RWPE2 (cell line): Measurements from ENCODE around the gene COG4.
"Not testable (repeated sequence)": the region's sequence is repeated elsewhere in the genome, so short reads cannot be mapped to it uniquely, and the experiment has no call there.

ENCODE experiments used
- ATAC-seq: fragments of 200-7000 bp; cut with Tn5 transposase; 3 replicates; pipeline ENCODE4 v1.9.1; 2021; ENCODE audit warnings: low read depth
- DNase-seq: peaks from one replicate; pipeline ENCODE4 v3.0.0-alpha.2; 2020; ENCODE audit warnings: low spot score
- H3K27ac ChIP-seq: fragments of 450-650 bp; 2 replicates; pipeline ENCODE4 v1.5.1; 2017; ENCODE audit warnings: mild to moderate bottlenecking; ENCODE audit not compliant: poor library complexity, severe bottlenecking
- H3K27me3 ChIP-seq: fragments of 250-450 bp; sonication (Bioruptor Pico); 2 replicates; pipeline ENCODE4 v1.5.1; 2021; ENCODE audit warnings: mild to moderate bottlenecking, moderate library complexity; ENCODE audit not compliant: insufficient read depth, poor library complexity, severe bottlenecking
- H3K36me3 ChIP-seq: fragments of 250-450 bp; sonication (Bioruptor Pico); 2 replicates; pipeline ENCODE4 v1.5.1; 2020; ENCODE audit warnings: low read depth, mild to moderate bottlenecking, moderate library complexity
- H3K4me1 ChIP-seq: fragments of 250-450 bp; sonication (Bioruptor Pico); 2 replicates; pipeline ENCODE4 v1.5.1; 2021; ENCODE audit warnings: mild to moderate bottlenecking, moderate library complexity; ENCODE audit not compliant: insufficient read depth, poor library complexity, severe bottlenecking
- H3K4me3 ChIP-seq: fragments of 250-450 bp; sonication (Bioruptor Pico); 2 replicates; pipeline ENCODE4 v1.5.1; 2021; ENCODE audit warnings: mild to moderate bottlenecking, moderate library complexity; ENCODE audit not compliant: severe bottlenecking
- H3K9me3 ChIP-seq: fragments of 250-450 bp; sonication (Bioruptor Pico); 2 replicates; pipeline ENCODE4 v1.5.1; 2021; ENCODE audit warnings: mild to moderate bottlenecking, moderate library complexity; ENCODE audit not compliant: severe bottlenecking
- CTCF ChIP-seq: fragments of 450-650 bp; IDR thresholded peaks from one replicate; pipeline ENCODE4 v1.5.1; 2017; ENCODE audit warnings: mild to moderate bottlenecking, moderate library complexity; ENCODE audit not compliant: poor library complexity, severe bottlenecking

Gene COG4

GRCh38 chr16:70529051-70529777, 5.9 kb upstream of the COG4 start:
- Histone ChIP-seq H3K27me3 (no peaks in the 10 kb centered on the region), H3K9me3 (no peaks in the 10 kb centered on the region), H3K27ac (peak overlapping the region; percentile 2), H3K36me3 (peaks cover 93% of the 10 kb centered on the region), H3K4me1 (peaks cover 18% of the 10 kb centered on the region), H3K4me3 (no peak overlapping the region)
- peak; percentile 78 for TF ChIP-seq CTCF
- DNase-seq (no peak), ATAC-seq (peak; percentile 63)

- no peak for TF ChIP-seq CTCF
- Histone ChIP-seq H3K36me3 (peaks cover 76% of the 10 kb centered on the region), H3K27me3 (no peaks in the 10 kb centered on the region), H3K4me1 (peaks cover 18% of the 10 kb centered on the region), H3K27ac (no peak overlapping the region), H3K9me3 (no peaks in the 10 kb centered on the region), H3K4me3 (no peak overlapping the region)
- DNase-seq, result no peak
- no peak for ATAC-seq
Observed at GRCh38 chr16:70527315-70527996, 4.1 kb upstream of the COG4 start.

- Histone ChIP-seq H3K4me1 (peaks cover 18% of the 10 kb centered on the region), H3K27ac (no peak overlapping the region), H3K36me3 (peaks cover 65% of the 10 kb centered on the region), H3K27me3 (no peaks in the 10 kb centered on the region), H3K9me3 (no peaks in the 10 kb centered on the region), H3K4me3 (no peak overlapping the region)
- TF ChIP-seq CTCF, result no peak
- no peak for DNase-seq
- ATAC-seq, result no peak
Observed at GRCh38 chr16:70526403-70526802, 3.0 kb upstream of the COG4 start.

- H3K27me3 ChIP-seq, DNase-seq, H3K9me3 ChIP-seq: not testable (repeated sequence)
- H3K4me3 ChIP-seq, result peak overlapping the region; percentile 85
- 0 out of 3 replicates have a peak, but pooled peaks have one; percentile 6 for ATAC-seq
- H3K27ac ChIP-seq, result peak overlapping the region; percentile 68
- H3K4me1 ChIP-seq, result peaks cover 22% of the 10 kb centered on the region
- peaks cover 45% of the 10 kb centered on the region for H3K36me3 ChIP-seq
Observed at GRCh38 chr16:70524399-70524825, 1.1 kb upstream of the COG4 start.

GRCh38 chr16:70523743-70524398, 517 bp upstream of the COG4 start, which contains the start of gene SF3B3:
SF3B3 (plus strand) TSS chr16:70523816; CDS start chr16:70526657, 2,841 bp downstream.
- peak within 1 kb of the TSS; percentile 85 for H3K4me3 ChIP-seq
- H3K4me1 ChIP-seq, result peaks cover 22% of the 10 kb centered on the region
- peak within 1 kb of the TSS; percentile 68 for H3K27ac ChIP-seq
- ATAC-seq (peak; percentile 56), DNase-seq (no peak)
- peaks cover 40% of the 10 kb centered on the region for H3K36me3 ChIP-seq
- no peaks in the 10 kb centered on the region for H3K9me3 ChIP-seq
- TF ChIP-seq CTCF, result no peak
- H3K27me3 ChIP-seq, result no peaks in the 10 kb centered on the region
